Measurements from ENCODE around the gene NPM3. TPM values are rescaled to one million over a fixed set of nuclear protein-coding genes. Genes with fewer than 3 reads are reported as not detected.
A peak's percentile ranks its signal among the peaks of the same experiment; 100 is the strongest.

Gene NPM3
- total and polyA plus RNA-seq, 2 of the 13 experiments (the other 11 are each of a cell fraction or from before 2014, with no cell fraction given) = 47.6 to 129 TPM

- in situ Hi-C loops (cut with HindIII; ENCODE audit: extremely low pct_ligation_motif_present, low pct_unique_long_range_greater_than_20kb) = no loop called here
- no peak overlapping the region for H3K4me3 ChIP-seq (replicated peaks in 1 of 3; ENCODE audit: insufficient read depth in 1 of 3, low read depth in 2 of 3, low read length in 3 of 3)
- FAIRE-seq = no peak
- ChIA-PET POLR2A (no interaction called here), CTCF (ENCODE audit: low intra/inter-chr PET ratio, low total read pairs) (no interaction called here)
- peaks cover 10 to 31% of the 10 kb centered on the region in 2 experiments for H3K27me3 ChIP-seq (ENCODE audit: control insufficient read depth in 1 of 2, insufficient read depth in 2 of 2, low read length in 2 of 2)
- no peak overlapping the region for H3K4me2 ChIP-seq (ENCODE audit: low read depth, low read length)
- peak; percentile 8; the same call in 1 of the 3 replicates for ATAC-seq
- no peak overlapping the region for H3K9ac ChIP-seq (ENCODE audit: insufficient read depth, low read depth, low read length)
- BruUV-seq (replicated peaks) = no TSS peak
- no peak overlapping the region for H2AFZ ChIP-seq (ENCODE audit: low read length)
- no CpG with 5 or more reads among the region's 3 CpGs for WGBS (ENCODE audit: low lambda C conversion rate)
- peaks cover 6% of the 10 kb centered on the region for H3K79me2 ChIP-seq (ENCODE audit: insufficient read depth, low read length)
- H3K27ac ChIP-seq (ENCODE audit: extremely low read length, insufficient read depth, low read length) = no peak overlapping the region
- peaks cover 5% of the 10 kb centered on the region; the same call in 1 of the 2 replicates for H4K20me1 ChIP-seq (ENCODE audit: insufficient read depth, low read length)
- no peak for DNase-seq (ENCODE audit: low spot score)
- H3K4me1 ChIP-seq (ENCODE audit: insufficient read depth, low read length) = peaks cover 50% of the 10 kb centered on the region
- intact Hi-C loops (cut with micrococcal nuclease; ENCODE audit: unreplicated experiment) = no loop called here
- no peaks in the 10 kb centered on the region; a peak in 1 of 5 replicates for H3K36me3 ChIP-seq (replicated peaks in 1 of 2; ENCODE audit: control insufficient read depth in 1 of 2, insufficient read depth in 2 of 2, low read length in 2 of 2)
- H3K9me3 ChIP-seq (ENCODE audit: low read length) = no peaks in the 10 kb centered on the region
- TF ChIP-seq SETDB1 (CRISPR knock-in tag; IDR thresholded peaks at IDR 0.05; ENCODE audit: borderline replicate concordance) (no peak), ZNF790 (CRISPR knock-in tag; IDR thresholded peaks at IDR 0.05; ENCODE audit: borderline replicate concordance) (no peak), DPF2 (CRISPR knock-in tag; IDR thresholded peaks at IDR 0.05; ENCODE audit: borderline replicate concordance, low read depth) (no peak), PAXIP1 (CRISPR knock-in tag; conservative IDR thresholded peaks at IDR 0.05) (no peak), FOXA1 (IDR thresholded peaks at IDR 0.05) (no peak), FOXA1 (CRISPR knock-in tag; IDR thresholded peaks at IDR 0.05) (0 out of 2 replicates have a peak, but pooled peaks have one; percentile 15), ZNF652 (CRISPR knock-in tag; IDR thresholded peaks at IDR 0.05; ENCODE audit: borderline replicate concordance, low read depth) (no peak), ASH2L (IDR thresholded peaks at IDR 0.05; ENCODE audit: insufficient read length, low read depth, low read length) (peak; percentile 4), BHLHE40 (IDR thresholded peaks at IDR 0.05; ENCODE audit: low read length) (no peak), GMEB2 (CRISPR knock-in tag; IDR thresholded peaks at IDR 0.05; ENCODE audit: low read depth) (no peak), ZKSCAN1 (IDR thresholded peaks at IDR 0.05; ENCODE audit: low read length) (peak; percentile 85), CCDC6 (CRISPR knock-in tag; IDR thresholded peaks at IDR 0.05) (no peak), ZNF772 (CRISPR knock-in tag; IDR thresholded peaks at IDR 0.05) (no peak), NR2F1 (CRISPR knock-in tag; IDR thresholded peaks at IDR 0.05) (no peak), ZNF451 (CRISPR knock-in tag; IDR thresholded peaks at IDR 0.05) (no peak), TEF (CRISPR knock-in tag; IDR thresholded peaks at IDR 0.05) (no peak)
Measured at GRCh38 chr10:101777619-101778145, 5.6 kb downstream of the NPM3 start.

Data from HepG2 (cell line).